Endothelial cell of umbilical vein (primary cell): Measurements from ENCODE around the gene ABR. TPM values are rescaled to one million over a fixed set of nuclear protein-coding genes. Genes with fewer than 3 reads are reported as not detected.

Experiments used
- BruUV-seq: library from RNA; stranded (reverse); fragments of 400-500 nt; replicated peaks from 2 replicates; lab custom pipeline; 2021; lab: Mats Ljungman, UMichigan
- CTCF ChIA-PET: fragments of 300-600, 350-600 bp; sonication (Branson Sonifier 250); formaldehyde crosslinking; loops from one replicate; lab custom pipeline; 2021; ENCODE audit warnings: antibody characterized with exemption, inconsistent platforms; lab: Charles Lee
- POLR2A ChIA-PET: fragments of 300-600, 350-600 bp; sonication (Branson Sonifier 250); formaldehyde crosslinking; loops from one replicate; lab custom pipeline; 2021; ENCODE audit warnings: antibody characterized with exemption, inconsistent platforms; lab: Charles Lee
- DNase-seq: peaks from one replicate; pipeline ENCODE4 v3.0.0-alpha.2; 2011; ENCODE audit warnings: low read depth, low spot score
- FAIRE-seq: peaks from 2 replicates; lab custom pipeline; 2011; peaks lifted over from hg19 to GRCh38; lab: Jason Lieb, UNC
- H2AFZ ChIP-seq: 2 replicates; pipeline ENCODE4 v1.6.0; 2012; ENCODE audit warnings: low read depth, low read length, control low read depth, inconsistent platforms
- H3K27ac ChIP-seq: 2 replicates; pipeline ENCODE4 v1.5.1; 2011; ENCODE audit warnings: low read depth, mild to moderate bottlenecking, control low read depth, low read length, moderate library complexity; ENCODE audit not compliant: insufficient read depth
- H3K27me3 ChIP-seq, 2 experiments: 2 replicates each; pipeline versions ENCODE4 v1.6.0 to v1.6.1; 2011; ENCODE audit warnings: low read length in 2 of 2, mixed read lengths in 1 of 2; ENCODE audit not compliant: control insufficient read depth in 2 of 2, insufficient read depth in 2 of 2
- H3K36me3 ChIP-seq, 2 experiments: 2 replicates in 1 of 2; 3 replicates in 1 of 2; pipeline ENCODE4 v1.5.1; 2011; ENCODE audit warnings: low read length in 2 of 2, mild to moderate bottlenecking in 1 of 2, moderate library complexity in 1 of 2; ENCODE audit not compliant: control insufficient read depth in 2 of 2, insufficient read depth in 2 of 2; ENCODE audit errors: extremely low read depth in 1 of 2
- H3K4me1 ChIP-seq: 3 replicates; pipeline ENCODE4 v1.5.1; 2011; ENCODE audit warnings: mild to moderate bottlenecking, low read length; ENCODE audit not compliant: control insufficient read depth, insufficient read depth; ENCODE audit errors: extremely low read depth
- H3K4me2 ChIP-seq: 2 replicates; pipeline ENCODE4 v1.6.1; 2011; ENCODE audit warnings: low read length, control low read depth, mixed read lengths; ENCODE audit not compliant: insufficient read depth
- H3K4me3 ChIP-seq, 3 experiments: fragments of 200-600 bp in 1 of 3; sonication (generic), shearing (Covaris generic) in 1 of 3; replicated peaks in 1 of 3; 2 replicates each; pipeline ENCODE4 v1.5.1; 2011 to 2016; ENCODE audit warnings: control low read depth in 3 of 3, low read length in 3 of 3, mild to moderate bottlenecking in 2 of 3, inconsistent platforms in 1 of 3, low read depth in 1 of 3, moderate library complexity in 1 of 3; ENCODE audit not compliant: insufficient read depth in 1 of 3
- H3K79me2 ChIP-seq: 2 replicates; pipeline ENCODE4 v1.6.0; 2012; ENCODE audit warnings: low read length, inconsistent platforms; ENCODE audit not compliant: control insufficient read depth, insufficient read depth
- H3K9ac ChIP-seq: replicated peaks from 2 replicates; pipeline ENCODE3; 2011; ENCODE audit warnings: low read length, control low read depth; ENCODE audit not compliant: insufficient read depth; ENCODE audit errors: extremely low read depth
- H3K9me1 ChIP-seq: replicated peaks from 3 replicates; pipeline ENCODE4 v1.6.0; 2011; ENCODE audit warnings: mild to moderate bottlenecking, low read length; ENCODE audit not compliant: control insufficient read depth, insufficient read depth; ENCODE audit errors: extremely low read depth
- H3K9me3 ChIP-seq: replicated peaks from 2 replicates; pipeline ENCODE4 v1.5.1; 2012; ENCODE audit warnings: low read length, inconsistent platforms; ENCODE audit not compliant: control insufficient read depth, insufficient read depth
- H4K20me1 ChIP-seq: replicated peaks from 2 replicates; pipeline ENCODE3; 2011; ENCODE audit warnings: mild to moderate bottlenecking, low read length; ENCODE audit not compliant: control insufficient read depth, insufficient read depth; ENCODE audit errors: extremely low read depth
- CTCF ChIP-seq, 2 donors: IDR thresholded peaks; 1 replicate in 1 of 2; 2 replicates in 1 of 2; pipeline ENCODE4 v1.5.1; 2011; ENCODE audit warnings: low read length in 2 of 2, mild to moderate bottlenecking in 2 of 2, moderate library complexity in 2 of 2, control low read depth in 1 of 2, inconsistent platforms in 1 of 2, low read depth in 1 of 2; ENCODE audit not compliant: insufficient read depth in 1 of 2; ENCODE audit errors: extremely low read depth in 1 of 2
- EZH2 ChIP-seq: IDR thresholded peaks from 2 replicates; pipeline ENCODE4 v1.6.1; 2012; ENCODE audit warnings: borderline replicate concordance, low read depth, mild to moderate bottlenecking, moderate library complexity, low read length, inconsistent platforms; ENCODE audit not compliant: severe bottlenecking
- FOS ChIP-seq: IDR thresholded peaks from 2 replicates; pipeline ENCODE4 v1.6.1; 2011; ENCODE audit warnings: mild to moderate bottlenecking, low read length, moderate library complexity, borderline replicate concordance; ENCODE audit not compliant: insufficient read depth
- GATA2 ChIP-seq: IDR thresholded peaks from 2 replicates; pipeline ENCODE4 v1.7.0; 2011; ENCODE audit warnings: low read depth, mild to moderate bottlenecking, moderate library complexity, mixed read lengths, low read length; ENCODE audit not compliant: insufficient read length, insufficient read depth
- JUN ChIP-seq: IDR thresholded peaks from 2 replicates; pipeline ENCODE4 v1.6.1; 2011; ENCODE audit warnings: borderline replicate concordance, low read depth; ENCODE audit not compliant: insufficient read length, insufficient read depth
- MAX ChIP-seq: IDR thresholded peaks from 2 replicates; pipeline ENCODE4 v1.6.1; 2011; ENCODE audit not compliant: insufficient read depth, insufficient read length
- MYC ChIP-seq: IDR thresholded peaks from one replicate; pipeline ENCODE4 v1.6.1; 2011; ENCODE audit warnings: mild to moderate bottlenecking, low read depth, low read length
- POLR2A ChIP-seq: IDR thresholded peaks from 2 replicates; pipeline ENCODE4 v1.6.1; 2012; ENCODE audit warnings: low read depth, mild to moderate bottlenecking, control low read depth, low read length
- POLR2AphosphoS5 ChIP-seq: IDR thresholded peaks from 2 replicates; pipeline ENCODE4 v1.6.1; 2012; ENCODE audit warnings: low read depth, mild to moderate bottlenecking, control low read depth, low read length, moderate library complexity; ENCODE audit not compliant: insufficient read depth
- dilution Hi-C: fragments of 300-500 bp; cut with MboI; formaldehyde crosslinking; loops from one replicate; pipeline ENCODE4 v1.15.0; 2019; ENCODE audit warnings: low sequenced_read_pairs; ENCODE audit not compliant: extremely low pct_ligation_motif_present
- intact Hi-C: fragments of 100-400 bp; cut with micrococcal nuclease; formaldehyde crosslinking; loops from one replicate; pipeline ENCODE4 v1.10.0; 2022
- polyA plus RNA-seq, 4 experiments: library from polyadenylated mRNA; depleted of rRNA in 3 of 4; stranded (reverse) in 3 of 4; unstranded in 1 of 4; fragments of >200 nt; gene quantifications; 2 replicates each; pipeline versions ENCODE4 v1.2.1 to v1.2.3, GENCODE V29; 2011 to 2012; ENCODE audit warnings: missing spikeins in 1 of 4
- total RNA-seq: library from RNA; stranded (reverse); gene quantifications from 2 replicates; pipeline ENCODE4 v1.2.3, GENCODE V29; 2021

The ABR gene
- total and polyA plus RNA-seq, 2 donors (not counting 3 experiments of a cell fraction or from before 2014, with no cell fraction given): 83.5 to 96.8 TPM

- Histone ChIP-seq H3K9me3 (no peaks in the 10 kb centered on the region), H2AFZ (no peak overlapping the region), H3K27me3 (no peaks in the 10 kb centered on the region), H3K9ac (no peak overlapping the region), H3K79me2 (no peaks in the 10 kb centered on the region), H3K4me2 (no peak overlapping the region), H4K20me1 (no peaks in the 10 kb centered on the region), H3K4me3 (no peak overlapping the region), H3K27ac (no peak overlapping the region), H3K36me3 (peaks cover 0 to 2% of the 10 kb centered on the region in 2 experiments), H3K4me1 (no peaks in the 10 kb centered on the region), H3K9me1 (no peaks in the 10 kb centered on the region)
- CTCF ChIA-PET: interaction anchor here (1.4 to 7.5 kb wide), 5 partner anchors 10 to 92 kb away, joined by 3 to 234 read pairs (median 36); no protein-coding TSS in a partner anchor
- no peak for TF ChIP-seq MYC
- no peak for TF ChIP-seq JUN
- TF ChIP-seq POLR2AphosphoS5: no peak
- no peak for TF ChIP-seq MAX
- no peak for TF ChIP-seq POLR2A
- no peak for TF ChIP-seq CTCF (IDR thresholded peaks at IDR 0.05; ENCODE audit: extremely low read depth in 1 of 2, insufficient read depth in 1 of 2, low read depth in 1 of 2, low read length in 2 of 2)
- TF ChIP-seq FOS: no peak
- TF ChIP-seq GATA2: no peak
- no peak for TF ChIP-seq EZH2
- BruUV-seq: no TSS peak
- dilution Hi-C loops: no loop called here
- intact Hi-C loops: no loop called here
- FAIRE-seq (no peak), DNase-seq (no peak)
- POLR2A ChIA-PET: no interaction called here
Observed at GRCh38 chr17:1150863-1151600, 28.7 kb downstream of the ABR start.
